ENCODE results near the gene TRHDE.

GRCh38 chr12:72276181-72276805 lies 4.1 kb downstream of the TRHDE start:
- TF ChIP-seq, protein P1, sequence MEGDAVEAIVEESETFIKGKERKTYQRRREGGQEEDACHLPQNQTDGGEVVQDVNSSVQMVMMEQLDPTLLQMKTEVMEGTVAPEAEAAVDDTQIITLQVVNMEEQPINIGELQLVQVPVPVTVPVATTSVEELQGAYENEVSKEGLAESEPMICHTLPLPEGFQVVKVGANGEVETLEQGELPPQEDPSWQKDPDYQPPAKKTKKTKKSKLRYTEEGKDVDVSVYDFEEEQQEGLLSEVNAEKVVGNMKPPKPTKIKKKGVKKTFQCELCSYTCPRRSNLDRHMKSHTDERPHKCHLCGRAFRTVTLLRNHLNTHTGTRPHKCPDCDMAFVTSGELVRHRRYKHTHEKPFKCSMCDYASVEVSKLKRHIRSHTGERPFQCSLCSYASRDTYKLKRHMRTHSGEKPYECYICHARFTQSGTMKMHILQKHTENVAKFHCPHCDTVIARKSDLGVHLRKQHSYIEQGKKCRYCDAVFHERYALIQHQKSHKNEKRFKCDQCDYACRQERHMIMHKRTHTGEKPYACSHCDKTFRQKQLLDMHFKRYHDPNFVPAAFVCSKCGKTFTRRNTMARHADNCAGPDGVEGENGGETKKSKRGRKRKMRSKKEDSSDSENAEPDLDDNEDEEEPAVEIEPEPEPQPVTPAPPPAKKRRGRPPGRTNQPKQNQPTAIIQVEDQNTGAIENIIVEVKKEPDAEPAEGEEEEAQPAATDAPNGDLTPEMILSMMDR (IDR thresholded peaks at IDR 0.05): no peak
- TF ChIP-seq POLR2A (IDR thresholded peaks at IDR 0.05) (no peak), POLR2AphosphoS5 (IDR thresholded peaks at IDR 0.05) (no peak)

Data from breast epithelium (tissue), 3 donors.